ENCODE measurements around the gene CPTP.

The CPTP gene

GRCh38 chr1:1296070-1297061 is 28.2 kb upstream of the CPTP start:
- H3K9me3 ChIP-seq, result no peaks in the 10 kb centered on the region
- H3K4me3 ChIP-seq, result no peak overlapping the region
- in situ Hi-C loops (cut with MboI; ENCODE audit: low sequenced_read_pairs), result no loop called here
- H3K27me3 ChIP-seq (ENCODE audit: low read depth), result no peaks in the 10 kb centered on the region
- no peaks in the 10 kb centered on the region; the same call in 1 of the 2 replicates for H3K36me3 ChIP-seq (replicated peaks)
- no peaks in the 10 kb centered on the region for H3K4me1 ChIP-seq
- DNase-seq (ENCODE audit: low spot score in 2 of 2), result no peak

DNA sequence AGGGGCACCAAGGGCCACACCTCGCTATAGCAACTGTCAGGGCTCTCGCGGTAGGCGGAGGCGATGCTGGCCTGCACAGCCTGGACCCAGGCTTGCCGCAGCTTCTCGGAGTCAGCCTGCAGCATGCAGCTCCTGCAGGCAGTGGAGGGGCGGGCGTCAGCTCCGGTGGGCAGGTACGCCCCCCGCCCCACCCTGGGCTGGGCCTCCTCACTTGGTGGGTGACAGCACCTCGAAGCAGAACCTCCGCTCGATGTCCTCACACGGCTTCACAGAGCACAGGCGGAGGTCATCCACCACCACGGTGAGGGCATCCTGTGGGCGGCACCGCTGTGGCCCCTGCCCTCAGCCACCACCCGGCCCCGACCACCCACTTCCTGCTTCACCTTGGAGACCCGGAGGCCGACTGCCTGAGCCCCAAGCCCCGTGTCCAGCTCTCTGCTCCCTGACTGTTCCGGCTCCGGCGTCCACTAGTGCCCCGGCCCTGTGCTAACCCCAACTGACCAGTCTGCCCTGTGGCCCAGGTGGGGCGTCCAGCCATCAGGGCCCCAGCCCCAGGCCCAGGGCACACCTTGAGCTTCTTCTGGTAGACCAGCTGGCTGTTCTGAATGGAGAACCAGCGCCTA is 26.7 kb upstream of the CPTP start:
- in situ Hi-C loops (cut with MboI; ENCODE audit: low sequenced_read_pairs), result no loop called here
- no peaks in the 10 kb centered on the region for H3K27me3 ChIP-seq (ENCODE audit: low read depth)
- H3K36me3 ChIP-seq (replicated peaks), result no peaks in the 10 kb centered on the region
- DNase-seq (ENCODE audit: low spot score in 2 of 2), result no peak
- H3K9me3 ChIP-seq, result no peaks in the 10 kb centered on the region
- no peak overlapping the region for H3K4me3 ChIP-seq
- H3K4me1 ChIP-seq, result no peaks in the 10 kb centered on the region

GRCh38 chr1:1298861-1299685 is 25.5 kb upstream of the CPTP start:
- no peaks in the 10 kb centered on the region for H3K4me1 ChIP-seq
- H3K27me3 ChIP-seq (ENCODE audit: low read depth), result no peaks in the 10 kb centered on the region
- no peak overlapping the region for H3K4me3 ChIP-seq
- no peaks in the 10 kb centered on the region for H3K36me3 ChIP-seq (replicated peaks)
- in situ Hi-C loops (cut with MboI; ENCODE audit: low sequenced_read_pairs), result no loop called here
- H3K9me3 ChIP-seq, result no peaks in the 10 kb centered on the region
- DNase-seq (ENCODE audit: low spot score in 2 of 2), result peak in 1 of 2 experiments; percentile 55

DNA sequence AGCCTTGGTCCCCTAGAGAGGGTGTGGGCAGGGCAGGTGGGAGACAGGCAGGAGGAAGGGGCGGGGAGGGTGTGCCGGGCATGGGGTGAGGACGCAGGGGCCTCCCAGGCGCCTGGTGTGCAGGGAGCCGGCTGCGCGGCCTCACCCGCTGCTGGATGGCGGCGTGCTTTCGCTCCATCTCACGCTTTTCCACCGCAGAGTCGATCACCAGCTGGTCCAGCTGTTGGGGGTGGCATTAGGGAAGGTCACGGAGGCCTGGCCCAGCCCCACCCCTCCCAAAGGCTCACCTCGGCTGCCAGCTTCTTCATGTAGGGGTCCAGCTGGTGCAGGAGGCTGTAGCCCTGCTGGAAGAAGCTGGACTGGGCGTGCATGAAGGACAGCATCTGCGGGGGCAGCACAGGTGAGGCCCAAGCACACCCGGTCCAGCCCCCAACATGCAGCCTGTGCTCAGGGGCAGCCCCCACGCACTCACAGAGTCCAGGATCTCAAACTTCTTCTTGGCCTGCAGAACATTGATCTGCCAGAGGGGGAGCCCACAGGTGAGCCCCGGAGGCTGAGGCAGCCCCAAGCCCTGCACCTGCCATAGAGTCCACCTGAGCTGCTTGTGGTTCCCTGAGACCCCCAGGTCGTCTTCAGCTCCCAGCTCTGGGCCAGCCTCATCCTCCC is 24.8 kb upstream of the CPTP start:
- no peaks in the 10 kb centered on the region for H3K27me3 ChIP-seq (ENCODE audit: low read depth)
- in situ Hi-C loops (cut with MboI; ENCODE audit: low sequenced_read_pairs), result loop anchor here (10.0 kb wide), 2 partner anchors 55 to 185 kb away; partner anchors contain the start of genes C1QTNF12 and C1orf159
- H3K9me3 ChIP-seq, result no peaks in the 10 kb centered on the region
- H3K36me3 ChIP-seq (replicated peaks), result no peaks in the 10 kb centered on the region
- peaks cover 5% of the 10 kb centered on the region for H3K4me1 ChIP-seq
- DNase-seq (ENCODE audit: low spot score in 2 of 2), result no peak
- H3K4me3 ChIP-seq, result no peak overlapping the region

GRCh38 chr1:1300352-1300739 is 24.3 kb upstream of the CPTP start:
- Histone ChIP-seq H3K27me3 (ENCODE audit: low read depth) (no peaks in the 10 kb centered on the region), H3K9me3 (no peaks in the 10 kb centered on the region), H3K4me1 (peaks cover 10% of the 10 kb centered on the region), H3K36me3 (replicated peaks) (no peaks in the 10 kb centered on the region), H3K4me3 (no peak overlapping the region)
- DNase-seq (ENCODE audit: low spot score in 2 of 2), result no peak
- in situ Hi-C loops (cut with MboI; ENCODE audit: low sequenced_read_pairs), result loop anchor here (10.0 kb wide), 2 partner anchors 56 to 186 kb away; partner anchors contain the start of genes C1QTNF12 and C1orf159

DNA sequence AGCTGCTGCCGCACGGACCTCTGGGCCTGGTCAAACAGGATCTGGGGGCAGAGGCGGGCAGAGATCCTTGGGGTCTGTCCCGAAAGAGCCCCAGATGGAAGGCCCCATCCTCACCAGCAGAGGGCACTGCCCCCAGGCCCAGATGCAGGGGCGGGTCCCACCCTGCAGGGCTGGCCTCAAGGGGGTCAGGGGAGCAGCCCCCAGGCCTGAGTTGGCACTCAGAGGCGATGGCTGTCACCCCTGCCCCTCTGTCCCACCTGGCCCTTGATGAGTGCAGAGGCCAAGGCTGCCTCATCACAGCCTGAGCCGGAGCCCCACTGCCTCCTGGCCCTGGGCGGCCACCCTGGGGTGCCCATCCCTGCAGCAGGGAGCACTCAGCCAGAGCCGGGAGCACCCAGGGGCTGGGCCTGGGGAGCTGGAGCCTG is 22.6 kb upstream of the CPTP start:
- H3K4me1 ChIP-seq, result peaks cover 27% of the 10 kb centered on the region
- in situ Hi-C loops (cut with MboI; ENCODE audit: low sequenced_read_pairs), result loop anchor here (10.0 kb wide), 2 partner anchors 57 to 187 kb away; partner anchors contain the start of genes C1QTNF12 and C1orf159

GRCh38 chr1:1302951-1303509 is 21.6 kb upstream of the CPTP start:
- Histone ChIP-seq H3K4me1 (peaks cover 27% of the 10 kb centered on the region), H3K9me3 (no peaks in the 10 kb centered on the region), H3K36me3 (replicated peaks) (no peaks in the 10 kb centered on the region), H3K4me3 (no peak overlapping the region), H3K27me3 (ENCODE audit: low read depth) (no peaks in the 10 kb centered on the region)
- no peak for DNase-seq (ENCODE audit: low spot score in 2 of 2)
- in situ Hi-C loops (cut with MboI; ENCODE audit: low sequenced_read_pairs), result loop anchor here (10.0 kb wide), 2 partner anchors 58 to 188 kb away; partner anchors contain the start of genes C1QTNF12 and C1orf159

More for the DNA sequence above, 22.6 kb upstream of the CPTP start:
- Histone ChIP-seq H3K4me3 (no peak overlapping the region), H3K27me3 (ENCODE audit: low read depth) (no peaks in the 10 kb centered on the region), H3K9me3 (no peaks in the 10 kb centered on the region), H3K36me3 (replicated peaks) (no peaks in the 10 kb centered on the region)
- no peak for DNase-seq (ENCODE audit: low spot score in 2 of 2)

DNA sequence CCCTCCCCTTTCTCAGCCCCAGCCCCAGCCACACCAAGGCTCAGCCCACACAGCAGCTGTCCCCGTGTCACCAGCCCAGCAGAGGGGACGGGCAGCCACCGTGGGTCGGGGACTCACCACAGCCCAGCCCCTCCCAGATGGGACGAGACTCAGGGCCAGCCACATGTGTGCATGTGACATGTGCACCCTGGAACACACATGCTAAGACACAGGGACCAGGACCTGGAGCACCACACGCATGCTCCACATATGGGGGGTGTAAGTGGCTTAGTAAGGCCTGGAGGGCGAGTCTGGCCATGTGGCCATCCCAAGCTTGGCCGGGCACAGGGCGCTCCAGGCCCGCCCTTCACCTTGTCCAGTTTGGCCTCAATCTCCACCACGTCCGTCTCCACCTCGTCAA is 20.9 kb upstream of the CPTP start:
- in situ Hi-C loops (cut with MboI; ENCODE audit: low sequenced_read_pairs), result loop anchor here (10.0 kb wide), 2 partner anchors 59 to 189 kb away; partner anchors contain the start of genes C1QTNF12 and C1orf159
- Histone ChIP-seq H3K36me3 (replicated peaks) (no peaks in the 10 kb centered on the region), H3K27me3 (ENCODE audit: low read depth) (no peaks in the 10 kb centered on the region), H3K4me3 (no peak overlapping the region), H3K9me3 (no peaks in the 10 kb centered on the region), H3K4me1 (peaks cover 27% of the 10 kb centered on the region)
- no peak for DNase-seq (ENCODE audit: low spot score in 2 of 2)

DNA sequence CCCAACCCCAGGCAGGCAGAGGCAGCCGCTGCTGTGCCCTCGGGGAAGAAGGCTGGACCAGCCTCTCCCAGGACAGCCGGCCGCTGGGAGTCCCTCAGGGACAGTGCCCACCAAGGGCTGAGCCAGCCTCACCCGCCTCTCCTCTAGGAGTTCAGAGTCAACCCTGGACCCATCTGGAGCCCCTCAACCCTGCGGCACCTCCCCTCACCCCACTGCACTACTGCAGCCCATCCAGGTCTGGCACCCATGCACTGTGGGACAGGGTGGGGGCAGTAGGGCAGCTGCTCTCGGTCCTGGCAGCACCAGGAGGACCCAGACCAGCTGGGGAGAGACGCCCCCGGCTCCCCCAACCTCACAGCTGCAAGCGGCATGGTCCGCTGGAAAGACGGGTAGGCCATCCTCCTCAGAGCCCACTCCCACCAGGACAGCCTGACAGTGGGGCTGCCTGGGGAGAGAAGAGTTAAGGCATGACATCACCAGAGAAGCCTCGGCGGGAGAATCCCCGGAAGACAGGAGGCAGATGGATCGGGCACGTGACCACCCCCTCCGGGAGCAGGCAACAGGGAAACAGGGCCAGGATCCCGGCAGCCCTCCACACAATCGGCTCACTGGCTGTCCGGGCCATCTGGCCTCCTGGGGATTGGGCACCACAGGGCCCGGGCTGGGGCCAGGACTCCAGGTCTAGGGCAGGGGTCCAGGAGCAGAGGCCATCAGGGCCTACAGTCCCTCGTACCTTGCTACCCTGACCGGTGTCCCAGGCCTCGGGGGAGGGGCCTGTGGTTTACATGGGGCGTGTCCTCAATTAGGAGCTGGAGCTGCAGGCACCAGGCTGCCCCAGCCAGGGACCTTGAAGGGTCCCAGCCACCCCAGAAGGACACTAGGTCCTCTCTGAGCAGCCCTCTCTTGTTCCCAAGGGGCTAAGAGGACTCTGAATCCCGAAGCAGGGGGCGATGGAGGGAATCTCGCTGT is 20.0 kb upstream of the CPTP start:
- H3K4me3 ChIP-seq, result peak overlapping the region; percentile 69; the same call in 1 of the 2 replicates
- H3K27me3 ChIP-seq (ENCODE audit: low read depth), result no peaks in the 10 kb centered on the region
- in situ Hi-C loops (cut with MboI; ENCODE audit: low sequenced_read_pairs), result loop anchor here (10.0 kb wide), 2 partner anchors 60 to 190 kb away; partner anchors contain the start of genes C1QTNF12 and C1orf159
- no peaks in the 10 kb centered on the region; the same call in 1 of the 2 replicates for H3K36me3 ChIP-seq (replicated peaks)
- peaks cover 28% of the 10 kb centered on the region for H3K4me1 ChIP-seq
- H3K9me3 ChIP-seq, result no peaks in the 10 kb centered on the region
- peak; percentile 52 to 82 for DNase-seq (ENCODE audit: low spot score in 2 of 2)

DNA sequence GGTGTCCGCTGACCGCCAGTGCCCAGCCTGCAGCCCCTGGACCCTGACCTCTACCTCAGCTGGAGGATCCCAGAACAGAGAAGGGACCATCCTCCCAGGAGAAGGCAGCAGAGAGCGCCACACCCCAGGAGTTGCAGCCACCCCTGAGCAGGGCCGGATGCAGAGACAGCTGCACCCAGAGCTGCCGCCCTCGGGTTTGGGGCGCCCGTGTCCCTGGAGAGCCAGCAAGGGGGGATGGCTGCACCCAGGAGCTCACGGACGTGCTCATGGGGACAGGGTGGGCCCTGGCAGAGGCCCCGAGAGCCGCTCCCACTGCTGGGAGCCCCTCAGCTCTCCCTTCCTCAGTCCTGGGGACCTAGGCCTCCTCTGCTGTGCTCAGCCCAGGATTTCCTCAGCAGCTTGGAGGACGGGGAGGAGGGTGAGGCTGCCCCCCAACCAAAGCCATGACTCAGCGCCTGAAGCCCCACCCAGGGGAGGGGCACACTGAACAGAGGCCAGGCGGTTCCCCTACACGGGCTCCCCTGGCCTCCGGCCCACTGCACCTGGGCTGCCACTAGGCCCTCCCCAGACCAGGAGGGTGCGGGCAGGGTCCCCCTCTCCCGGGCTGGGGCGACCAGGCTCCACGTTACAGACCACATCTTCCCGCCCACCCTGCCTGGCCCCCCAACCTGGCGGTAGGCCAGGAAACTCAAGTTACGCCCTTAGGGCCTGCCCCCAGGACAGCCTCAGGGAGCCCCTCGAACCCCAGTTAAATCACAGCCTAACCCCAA is 19.1 kb upstream of the CPTP start:
- in situ Hi-C loops (cut with MboI; ENCODE audit: low sequenced_read_pairs), result loop anchor here (10.0 kb wide), 2 partner anchors 61 to 191 kb away; partner anchors contain the start of genes C1QTNF12 and C1orf159
- peak in 1 of 2 experiments; percentile 73 for DNase-seq (ENCODE audit: low spot score in 2 of 2)
- H3K9me3 ChIP-seq, result no peaks in the 10 kb centered on the region
- H3K4me3 ChIP-seq, result peak overlapping the region; percentile 69
- no peaks in the 10 kb centered on the region for H3K27me3 ChIP-seq (ENCODE audit: low read depth)
- peaks cover 8% of the 10 kb centered on the region for H3K36me3 ChIP-seq (replicated peaks)
- peaks cover 34% of the 10 kb centered on the region for H3K4me1 ChIP-seq

DNA sequence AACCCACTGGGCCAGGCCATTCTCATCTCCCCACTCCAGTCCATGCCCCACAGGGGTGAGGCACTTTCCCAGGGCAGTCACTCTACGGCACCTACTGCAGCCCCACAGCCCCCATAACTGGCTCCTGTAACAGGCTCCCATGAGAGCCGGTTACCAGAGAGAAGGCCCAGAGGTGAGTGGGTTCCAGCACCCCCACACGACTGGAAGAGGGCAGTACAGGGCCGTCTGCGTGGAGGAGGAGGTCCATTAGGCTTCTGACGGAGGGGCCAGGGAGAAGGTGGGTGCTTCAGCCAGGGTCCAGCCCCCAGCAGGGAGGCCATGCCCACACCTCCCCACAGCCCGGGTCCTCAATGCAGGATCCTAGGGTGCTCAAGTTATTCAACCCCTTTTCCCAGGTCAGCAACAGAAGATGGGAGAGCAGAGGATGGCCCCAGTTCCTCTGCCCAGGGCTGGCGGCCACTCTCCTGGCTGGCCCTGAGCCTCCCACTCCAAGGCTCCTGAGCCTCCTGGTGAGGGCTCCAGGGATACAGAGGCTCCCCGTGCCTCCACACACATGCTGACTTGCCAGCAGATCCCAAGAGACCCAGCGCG is 18.4 kb upstream of the CPTP start:
- Histone ChIP-seq H3K27me3 (ENCODE audit: low read depth) (no peaks in the 10 kb centered on the region), H3K4me1 (peaks cover 34% of the 10 kb centered on the region), H3K9me3 (no peaks in the 10 kb centered on the region), H3K4me3 (peak overlapping the region; percentile 69), H3K36me3 (replicated peaks) (peaks cover 15% of the 10 kb centered on the region)
- DNase-seq (ENCODE audit: low spot score in 2 of 2), result peak; percentile 15 to 61
- in situ Hi-C loops (cut with MboI; ENCODE audit: low sequenced_read_pairs), result loop anchor here (10.0 kb wide), 2 partner anchors 61 to 191 kb away; partner anchors contain the start of genes C1QTNF12 and C1orf159
